BE2C (cell line): Measurements from ENCODE around the gene SREBF2.

Source experiments
- DNase-seq: peaks from one replicate; pipeline ENCODE4 v3.0.0-alpha.2; 2020
- H3K27me3 ChIP-seq: fragments of 250-450 bp; sonication (Bioruptor Pico); 2 replicates; pipeline ENCODE4 v1.5.1; 2020; ENCODE audit warnings: mild to moderate bottlenecking
- H3K36me3 ChIP-seq: fragments of 250-450 bp; sonication (Bioruptor Pico); 2 replicates; pipeline ENCODE4 v1.5.1; 2020; ENCODE audit warnings: mild to moderate bottlenecking
- H3K4me1 ChIP-seq: fragments of 250-450 bp; sonication (Bioruptor Pico); 2 replicates; pipeline ENCODE4 v1.5.1; 2020
- H3K4me3 ChIP-seq: 2 replicates; pipeline ENCODE4 v1.5.1; 2011; ENCODE audit warnings: low read depth, low read length
- H3K9me3 ChIP-seq: fragments of 250-450 bp; sonication (Bioruptor Pico); 2 replicates; pipeline ENCODE4 v1.5.1; 2020
- TF ChIP-seq, protein P1 (sequence below): IDR thresholded peaks from 2 replicates; pipeline ENCODE4 v1.5.1; 2012; ENCODE audit warnings: mild to moderate bottlenecking, low read depth, low read length

Gene SREBF2

DNA sequence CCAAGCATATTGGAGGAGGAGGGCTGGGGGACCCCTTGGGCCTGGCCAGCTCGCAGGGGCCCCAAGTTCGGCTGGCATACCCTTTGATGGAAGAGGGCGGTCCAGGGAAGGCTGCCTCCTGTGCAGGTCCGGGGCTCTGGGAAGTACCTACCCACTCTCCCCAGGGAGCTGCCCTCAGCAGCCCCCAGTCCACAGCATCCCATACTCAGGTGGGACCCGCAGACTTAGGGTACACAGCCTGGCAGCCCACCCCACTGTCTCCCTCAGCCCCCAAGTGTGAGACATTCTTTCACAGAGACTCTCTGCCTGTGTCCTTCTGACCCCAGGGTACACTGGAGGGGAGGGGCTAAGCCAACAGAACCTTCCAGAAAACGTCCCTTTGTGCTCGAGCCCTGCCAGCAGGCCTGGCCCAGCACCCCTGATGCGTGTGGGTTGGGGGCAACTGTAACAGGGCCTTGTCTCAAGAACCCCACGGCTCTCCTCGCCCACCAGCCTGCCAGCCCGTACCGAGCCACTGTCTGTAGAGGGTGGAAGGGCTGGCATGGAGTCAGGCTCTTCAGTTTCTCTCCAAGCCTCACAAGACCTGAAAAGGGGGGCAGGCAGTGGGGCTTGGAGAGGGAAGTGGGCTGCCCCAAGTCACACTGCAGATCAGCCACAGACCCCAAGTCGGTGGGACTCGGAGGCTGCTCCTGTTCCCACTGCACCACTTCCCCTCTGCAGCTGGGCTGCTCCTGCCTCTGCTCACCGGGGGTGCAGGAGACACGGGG lies 100.7 kb downstream of the SREBF2 start:
- Histone ChIP-seq H3K9me3 (no peaks in the 10 kb centered on the region), H3K4me3 (no peak overlapping the region), H3K4me1 (peaks cover 11% of the 10 kb centered on the region), H3K36me3 (peaks cover 30% of the 10 kb centered on the region), H3K27me3 (no peaks in the 10 kb centered on the region)
- no peak for DNase-seq
- TF ChIP-seq, protein P1, sequence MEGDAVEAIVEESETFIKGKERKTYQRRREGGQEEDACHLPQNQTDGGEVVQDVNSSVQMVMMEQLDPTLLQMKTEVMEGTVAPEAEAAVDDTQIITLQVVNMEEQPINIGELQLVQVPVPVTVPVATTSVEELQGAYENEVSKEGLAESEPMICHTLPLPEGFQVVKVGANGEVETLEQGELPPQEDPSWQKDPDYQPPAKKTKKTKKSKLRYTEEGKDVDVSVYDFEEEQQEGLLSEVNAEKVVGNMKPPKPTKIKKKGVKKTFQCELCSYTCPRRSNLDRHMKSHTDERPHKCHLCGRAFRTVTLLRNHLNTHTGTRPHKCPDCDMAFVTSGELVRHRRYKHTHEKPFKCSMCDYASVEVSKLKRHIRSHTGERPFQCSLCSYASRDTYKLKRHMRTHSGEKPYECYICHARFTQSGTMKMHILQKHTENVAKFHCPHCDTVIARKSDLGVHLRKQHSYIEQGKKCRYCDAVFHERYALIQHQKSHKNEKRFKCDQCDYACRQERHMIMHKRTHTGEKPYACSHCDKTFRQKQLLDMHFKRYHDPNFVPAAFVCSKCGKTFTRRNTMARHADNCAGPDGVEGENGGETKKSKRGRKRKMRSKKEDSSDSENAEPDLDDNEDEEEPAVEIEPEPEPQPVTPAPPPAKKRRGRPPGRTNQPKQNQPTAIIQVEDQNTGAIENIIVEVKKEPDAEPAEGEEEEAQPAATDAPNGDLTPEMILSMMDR, result no peak

DNA sequence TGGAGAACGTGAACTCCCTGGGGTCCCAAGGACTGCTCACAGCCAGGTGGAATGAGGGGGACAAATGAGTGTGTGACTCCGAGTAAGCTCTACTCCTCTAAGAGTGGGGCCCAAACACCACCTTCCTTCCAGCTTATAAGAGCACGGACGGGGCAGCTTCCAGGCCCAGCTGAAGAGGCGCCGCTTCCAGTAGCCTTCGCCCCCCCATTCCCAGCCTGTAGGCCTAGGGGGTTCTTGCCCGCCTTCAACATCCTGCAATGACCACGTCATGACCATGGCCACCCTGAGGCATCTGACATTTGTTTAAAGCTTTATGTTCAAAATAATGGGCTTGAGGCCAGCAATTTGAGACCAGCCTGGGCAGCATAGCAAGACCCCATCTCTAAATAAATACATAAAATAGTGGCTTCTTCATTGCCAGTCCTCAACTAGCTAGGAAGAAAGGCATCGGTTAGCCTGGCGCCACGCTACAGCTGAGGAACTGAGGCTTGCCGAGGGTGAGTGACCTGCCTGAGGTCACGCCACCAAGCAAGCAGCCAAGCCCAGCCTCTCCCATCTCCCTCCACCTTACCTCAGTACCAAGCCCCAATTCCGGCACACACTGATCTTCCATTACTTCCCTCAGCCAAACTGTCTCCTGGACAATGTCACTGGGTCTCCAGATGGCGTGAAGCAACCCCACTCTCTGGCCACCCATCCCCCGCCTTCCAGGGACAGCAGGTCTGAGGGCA lies 101.5 kb downstream of the SREBF2 start:
- peak; percentile 42 for DNase-seq
- Histone ChIP-seq H3K9me3 (no peaks in the 10 kb centered on the region), H3K36me3 (peaks cover 38% of the 10 kb centered on the region), H3K27me3 (no peaks in the 10 kb centered on the region), H3K4me1 (peaks cover 20% of the 10 kb centered on the region), H3K4me3 (no peak overlapping the region)
- TF ChIP-seq, protein P1, result no peak

DNA sequence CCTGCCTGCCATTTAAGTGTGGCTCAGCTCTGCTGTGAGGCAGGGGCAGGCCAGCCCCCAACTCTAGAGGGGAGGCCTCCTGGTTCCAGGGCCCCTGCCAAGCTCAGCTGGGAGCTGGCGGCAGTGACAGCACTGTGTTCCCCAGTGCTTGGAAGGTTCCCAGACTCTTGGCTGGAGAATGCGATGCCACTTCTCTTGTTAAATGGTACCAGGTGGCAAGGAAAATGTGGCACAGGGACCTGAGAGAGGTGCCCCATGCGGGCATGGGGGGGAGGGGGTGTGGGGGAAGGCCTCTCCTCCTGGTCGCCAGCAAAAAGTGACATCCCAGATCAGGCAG lies 102.1 kb downstream of the SREBF2 start:
- no peaks in the 10 kb centered on the region for H3K27me3 ChIP-seq
- no peaks in the 10 kb centered on the region for H3K9me3 ChIP-seq
- peaks cover 20% of the 10 kb centered on the region for H3K4me1 ChIP-seq
- no peak overlapping the region for H3K4me3 ChIP-seq
- TF ChIP-seq, protein P1, result no peak
- peaks cover 40% of the 10 kb centered on the region for H3K36me3 ChIP-seq
- DNase-seq, result no peak

DNA sequence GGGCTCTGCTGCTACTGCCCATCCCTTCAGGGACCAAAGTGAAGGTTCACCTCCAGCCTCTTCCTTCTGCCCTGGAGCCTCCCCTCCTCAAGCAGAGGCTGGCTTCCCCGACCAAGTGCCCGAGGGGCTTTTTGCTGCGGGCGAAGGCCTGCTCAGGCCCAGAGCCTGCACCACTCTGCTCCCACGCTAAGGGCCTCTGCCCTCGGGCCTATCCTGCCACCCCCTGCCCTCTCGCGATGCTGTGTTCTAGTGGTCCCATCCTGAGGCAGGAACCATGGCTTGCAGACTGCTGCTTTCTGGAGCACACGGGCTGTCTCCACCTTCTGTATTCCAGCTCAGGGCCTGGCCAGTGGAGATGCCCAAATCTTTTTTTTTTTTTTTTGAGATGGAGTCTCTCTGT lies 102.6 kb downstream of the SREBF2 start:
- DNase-seq, result no peak
- Histone ChIP-seq H3K27me3 (no peaks in the 10 kb centered on the region), H3K4me1 (peaks cover 20% of the 10 kb centered on the region), H3K9me3 (no peaks in the 10 kb centered on the region), H3K4me3 (no peak overlapping the region), H3K36me3 (peaks cover 45% of the 10 kb centered on the region)
- TF ChIP-seq, protein P1, result no peak

DNA sequence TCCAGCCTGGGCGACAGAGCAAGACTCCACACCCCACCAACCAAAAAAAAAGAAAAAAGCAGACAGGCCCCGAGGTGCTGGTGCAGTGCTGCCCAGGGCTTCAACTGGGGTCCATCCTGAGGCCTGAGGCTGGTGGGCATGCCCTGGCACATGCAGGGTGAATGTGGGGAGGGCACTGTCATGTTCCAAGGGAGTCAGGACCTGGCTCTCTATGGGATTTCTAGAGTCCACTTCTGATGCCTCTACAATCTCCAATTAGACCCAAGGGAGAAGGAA lies 103.9 kb downstream of the SREBF2 start:
- DNase-seq, result no peak
- H3K36me3 ChIP-seq, result peaks cover 59% of the 10 kb centered on the region
- TF ChIP-seq, protein P1, result no peak
- H3K4me1 ChIP-seq, result peaks cover 17% of the 10 kb centered on the region
- H3K27me3 ChIP-seq, result no peaks in the 10 kb centered on the region
- H3K9me3 ChIP-seq, result no peaks in the 10 kb centered on the region
- H3K4me3 ChIP-seq, result no peak overlapping the region
